H9 (cell line): ENCODE measurements around the gene KIF9. TPM values are rescaled to one million over a fixed set of nuclear protein-coding genes. Genes with fewer than 3 reads are reported as not detected.
A peak's percentile ranks its signal among the peaks of the same experiment; 100 is the strongest.

Experiments used
- DNase-seq: peaks from one replicate; pipeline ENCODE4 v3.0.0-alpha.2; 2017
- H2AFZ ChIP-seq: one replicate; pipeline ENCODE4 v1.6.1; 2013; ENCODE audit warnings: mild to moderate bottlenecking, low read length, control low read depth, moderate library complexity
- H2AK5ac ChIP-seq: 2 replicates; pipeline ENCODE4 v1.6.1; 2013; ENCODE audit warnings: low read length, control low read depth, mixed read lengths; ENCODE audit not compliant: insufficient read length
- H2BK120ac ChIP-seq: one replicate; pipeline ENCODE4 v1.6.1; 2013; ENCODE audit warnings: low read depth, mild to moderate bottlenecking, low read length, control low read depth, inconsistent platforms; ENCODE audit not compliant: poor library complexity, severe bottlenecking
- H2BK12ac ChIP-seq: 2 replicates; pipeline ENCODE4 v1.6.1; 2013; ENCODE audit warnings: low read length, control low read depth, mixed read lengths, low read depth; ENCODE audit not compliant: insufficient read length
- H2BK15ac ChIP-seq: 2 replicates; pipeline ENCODE4 v1.6.1; 2013; ENCODE audit warnings: low read depth, low read length, control low read depth
- H2BK20ac ChIP-seq: one replicate; pipeline ENCODE4 v1.6.1; 2013; ENCODE audit warnings: low read depth, mild to moderate bottlenecking, low read length, control low read depth, inconsistent platforms; ENCODE audit not compliant: poor library complexity, severe bottlenecking
- H2BK5ac ChIP-seq: 2 replicates; pipeline ENCODE4 v1.6.1; 2013; ENCODE audit warnings: low read length, control low read depth, mixed read lengths; ENCODE audit not compliant: insufficient read length
- H3K14ac ChIP-seq: 2 replicates; pipeline ENCODE4 v1.6.1; 2013; ENCODE audit warnings: low read length, control low read depth; ENCODE audit not compliant: insufficient read depth
- H3K18ac ChIP-seq: 2 replicates; pipeline ENCODE4 v1.6.1; 2013; ENCODE audit warnings: low read depth, mild to moderate bottlenecking, mixed read lengths, low read length, control low read depth; ENCODE audit not compliant: insufficient read length
- H3K23ac ChIP-seq: 2 replicates; pipeline ENCODE4 v1.6.1; 2013; ENCODE audit warnings: low read length, control low read depth, mixed read lengths, low read depth; ENCODE audit not compliant: insufficient read length
- H3K23me2 ChIP-seq: 2 replicates; pipeline ENCODE4 v1.6.1; 2013; ENCODE audit warnings: low read depth, mild to moderate bottlenecking, mixed read lengths, low read length, control low read depth; ENCODE audit not compliant: insufficient read length, poor library complexity, severe bottlenecking
- H3K27ac ChIP-seq: 2 replicates; pipeline ENCODE4 v1.5.1; 2013; ENCODE audit warnings: low read length, control low read depth, mixed read lengths, low read depth; ENCODE audit not compliant: insufficient read length
- H3K27me3 ChIP-seq: 2 replicates; pipeline ENCODE4 v1.6.1; 2013; ENCODE audit warnings: low read length, control low read depth, inconsistent platforms; ENCODE audit not compliant: insufficient read depth
- H3K4ac ChIP-seq: 2 replicates; pipeline ENCODE4 v1.6.1; 2013; ENCODE audit warnings: low read depth, mild to moderate bottlenecking, control low read depth, inconsistent platforms, low read length, moderate library complexity
- H3K4me1 ChIP-seq: 2 replicates; pipeline ENCODE4 v1.6.1; 2013; ENCODE audit warnings: low read length, control low read depth, inconsistent platforms; ENCODE audit not compliant: insufficient read depth
- H3K4me2 ChIP-seq: 2 replicates; pipeline ENCODE4 v1.6.1; 2013; ENCODE audit warnings: low read length, control low read depth, mixed read lengths; ENCODE audit not compliant: insufficient read length, insufficient read depth
- H3K56ac ChIP-seq: 2 replicates; pipeline ENCODE4 v1.6.1; 2013; ENCODE audit warnings: low read depth, mild to moderate bottlenecking, mixed read lengths, low read length, control low read depth; ENCODE audit not compliant: insufficient read length
- H3K79me1 ChIP-seq: 2 replicates; pipeline ENCODE4 v1.6.1; 2013; ENCODE audit warnings: low read depth, mild to moderate bottlenecking, moderate library complexity, low read length, control low read depth, inconsistent platforms; ENCODE audit not compliant: insufficient read depth, poor library complexity, severe bottlenecking
- H3K79me2 ChIP-seq: 2 replicates; pipeline ENCODE4 v1.6.1; 2013; ENCODE audit warnings: low read length, control low read depth, inconsistent platforms; ENCODE audit not compliant: insufficient read depth
- H3K9ac ChIP-seq: 2 replicates; pipeline ENCODE4 v1.6.1; 2013; ENCODE audit warnings: low read length, control low read depth, mixed read lengths; ENCODE audit not compliant: insufficient read length; ENCODE audit errors: extremely low read depth
- H3K9me3 ChIP-seq: one replicate; pipeline ENCODE4 v1.6.1; 2013; ENCODE audit warnings: low read depth, low read length, inconsistent platforms; ENCODE audit not compliant: control insufficient read depth
- H3T11ph ChIP-seq: one replicate; pipeline ENCODE4 v1.6.1; 2013; ENCODE audit warnings: mild to moderate bottlenecking, low read length, control low read depth, inconsistent platforms
- H4K20me1 ChIP-seq: one replicate; pipeline ENCODE4 v1.6.1; 2013; ENCODE audit not compliant: control insufficient read depth, insufficient read length, insufficient read depth
- H4K5ac ChIP-seq: 2 replicates; pipeline ENCODE4 v1.6.1; 2013; ENCODE audit warnings: low read depth, mild to moderate bottlenecking, mixed read lengths, low read length, control low read depth; ENCODE audit not compliant: insufficient read length
- H4K8ac ChIP-seq: replicated peaks from 2 replicates; pipeline ENCODE4 v1.6.1; 2013; ENCODE audit warnings: low read length, control low read depth, mixed read lengths, low read depth; ENCODE audit not compliant: insufficient read length
- H4K91ac ChIP-seq: 2 replicates; pipeline ENCODE4 v1.6.1; 2013; ENCODE audit warnings: low read depth, mild to moderate bottlenecking, moderate library complexity, mixed read lengths, low read length, control low read depth; ENCODE audit not compliant: insufficient read length
- H3K27ac Mint-ChIP-seq, 3 experiments: 2 replicates in 2 of 3; 3 replicates in 1 of 3; pipeline ENCODE4 v1.8.0; 2020 to 2021; ENCODE audit warnings: mixed read lengths in 3 of 3, mild to moderate bottlenecking in 1 of 3, moderate library complexity in 1 of 3
- H3K27me3 Mint-ChIP-seq: 2 replicates; pipeline ENCODE4 v1.8.0; 2021; ENCODE audit warnings: low read depth, mild to moderate bottlenecking, moderate library complexity, mixed read lengths
- H3K36me3 Mint-ChIP-seq, 3 experiments: 2 replicates in 2 of 3; 3 replicates in 1 of 3; pipeline ENCODE4 v1.8.0; 2020 to 2021; ENCODE audit warnings: low read depth in 3 of 3, mixed read lengths in 3 of 3; ENCODE audit not compliant: insufficient read depth in 1 of 3
- H3K4me1 Mint-ChIP-seq, 2 experiments: 2 replicates each; pipeline ENCODE4 v1.8.0; 2020; ENCODE audit warnings: mixed read lengths in 2 of 2
- H3K4me3 Mint-ChIP-seq, 2 experiments: 2 replicates in 1 of 2; 3 replicates in 1 of 2; pipeline ENCODE4 v1.8.0; 2020 to 2021; ENCODE audit warnings: mild to moderate bottlenecking in 2 of 2, mixed read lengths in 2 of 2, moderate library complexity in 1 of 2
- H3K9me3 Mint-ChIP-seq, 2 experiments: 2 replicates in 1 of 2; 3 replicates in 1 of 2; pipeline ENCODE4 v1.8.0; 2020; ENCODE audit warnings: mild to moderate bottlenecking in 2 of 2, mixed read lengths in 2 of 2, moderate library complexity in 1 of 2
- WGBS: extraction: QIAGEN DNeasy Blood & Tissue Kit; methylation state at CpG from one replicate; pipeline ENCODE4 v1.1.7; 2013; ENCODE audit warnings: missing lambda C conversion rate, low lambda C conversion rate, mixed read lengths; ENCODE audit not compliant: insufficient read length; ENCODE audit errors: extremely low coverage; 5-methylcytosine and 5-hydroxymethylcytosine counted together
- total RNA-seq: library from RNA; stranded (reverse); gene quantifications from 2 replicates; pipeline ENCODE4 v1.2.1, GENCODE V29; 2021
- TF ChIP-seq, protein P1 (sequence below): fragments of 200-600 bp; sonication (generic); conservative IDR thresholded peaks from 3 replicates; pipeline ENCODE4 v1.8.0; 2021; ENCODE audit warnings: antibody characterized with exemption, mild to moderate bottlenecking

The KIF9 gene
- total RNA-seq, 1 experiment from 2014 or later: 8.4 TPM

DNA sequence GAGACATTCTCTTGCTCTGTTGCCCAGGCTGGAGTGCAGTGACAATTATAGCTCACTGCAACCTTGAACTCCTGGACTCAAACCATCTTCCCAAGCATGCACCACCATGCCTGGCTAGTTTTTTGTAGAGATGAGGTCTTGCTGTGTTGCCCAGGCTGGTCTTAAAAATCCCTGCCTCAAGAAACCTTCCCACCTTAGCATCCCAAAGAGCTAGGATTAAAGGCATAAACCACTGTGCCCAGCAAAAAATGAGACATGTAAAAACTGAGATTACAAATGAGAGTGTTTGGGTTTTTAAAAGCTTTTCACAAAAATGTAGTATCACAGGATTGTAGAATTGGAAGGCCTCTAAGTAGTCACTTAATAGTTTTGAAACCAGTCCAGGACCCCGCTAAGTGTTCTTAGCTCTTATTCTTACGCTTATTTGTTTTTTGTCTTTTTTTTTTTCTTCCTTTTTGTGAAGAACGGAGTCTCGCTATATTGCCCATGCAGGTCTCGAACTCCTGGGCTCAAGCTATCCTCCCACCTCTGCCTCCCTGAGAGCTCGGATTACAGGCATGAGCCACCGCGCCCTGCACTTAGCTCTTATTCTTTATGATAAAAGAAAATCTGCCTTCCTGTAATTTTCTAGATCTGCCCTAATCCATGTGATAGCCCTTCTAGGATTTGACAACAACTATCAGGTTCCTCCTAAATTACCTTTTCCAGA is 31.6 kb upstream of the KIF9 start:
- H2BK20ac ChIP-seq: no peak overlapping the region
- H3K36me3 Mint-ChIP-seq: peaks cover 9 to 19% (median 12%) of the 10 kb centered on the region in 3 experiments; a peak in 6 of 7 replicates
- H2BK15ac ChIP-seq: no peak overlapping the region
- no peak overlapping the region for H3K18ac ChIP-seq
- no peak overlapping the region for H3T11ph ChIP-seq
- H2BK5ac ChIP-seq: no peak overlapping the region
- no peak overlapping the region for H3K56ac ChIP-seq
- WGBS: no CpG with 5 or more reads among the region's 8 CpGs
- H3K27me3 Mint-ChIP-seq: no peaks in the 10 kb centered on the region
- H3K27ac ChIP-seq: no peak overlapping the region
- no peak overlapping the region for H3K9ac ChIP-seq
- H2AFZ ChIP-seq: no peak overlapping the region
- H3K27me3 ChIP-seq: no peaks in the 10 kb centered on the region
- no peaks in the 10 kb centered on the region for H3K9me3 ChIP-seq
- peak overlapping the region in 1 of 3 experiments; percentile 58; a peak in 2 of 7 replicates for H3K27ac Mint-ChIP-seq
- no peak overlapping the region for H3K4ac ChIP-seq
- H3K4me1 Mint-ChIP-seq: peaks cover 5 to 8% of the 10 kb centered on the region in 2 experiments
- H2BK120ac ChIP-seq: no peak overlapping the region
- no peak for DNase-seq
- peaks cover 3% of the 10 kb centered on the region; the same call in 1 of the 2 replicates for H3K79me2 ChIP-seq
- H3K4me2 ChIP-seq: no peak overlapping the region
- H2BK12ac ChIP-seq: no peak overlapping the region
- H3K4me3 Mint-ChIP-seq: no peak overlapping the region
- H4K20me1 ChIP-seq: no peaks in the 10 kb centered on the region
- H3K79me1 ChIP-seq: no peaks in the 10 kb centered on the region
- H3K23me2 ChIP-seq: no peaks in the 10 kb centered on the region
- H4K8ac ChIP-seq: no peak overlapping the region
- TF ChIP-seq, protein P1, sequence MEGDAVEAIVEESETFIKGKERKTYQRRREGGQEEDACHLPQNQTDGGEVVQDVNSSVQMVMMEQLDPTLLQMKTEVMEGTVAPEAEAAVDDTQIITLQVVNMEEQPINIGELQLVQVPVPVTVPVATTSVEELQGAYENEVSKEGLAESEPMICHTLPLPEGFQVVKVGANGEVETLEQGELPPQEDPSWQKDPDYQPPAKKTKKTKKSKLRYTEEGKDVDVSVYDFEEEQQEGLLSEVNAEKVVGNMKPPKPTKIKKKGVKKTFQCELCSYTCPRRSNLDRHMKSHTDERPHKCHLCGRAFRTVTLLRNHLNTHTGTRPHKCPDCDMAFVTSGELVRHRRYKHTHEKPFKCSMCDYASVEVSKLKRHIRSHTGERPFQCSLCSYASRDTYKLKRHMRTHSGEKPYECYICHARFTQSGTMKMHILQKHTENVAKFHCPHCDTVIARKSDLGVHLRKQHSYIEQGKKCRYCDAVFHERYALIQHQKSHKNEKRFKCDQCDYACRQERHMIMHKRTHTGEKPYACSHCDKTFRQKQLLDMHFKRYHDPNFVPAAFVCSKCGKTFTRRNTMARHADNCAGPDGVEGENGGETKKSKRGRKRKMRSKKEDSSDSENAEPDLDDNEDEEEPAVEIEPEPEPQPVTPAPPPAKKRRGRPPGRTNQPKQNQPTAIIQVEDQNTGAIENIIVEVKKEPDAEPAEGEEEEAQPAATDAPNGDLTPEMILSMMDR: no peak
- no peak overlapping the region for H3K14ac ChIP-seq
- no peak overlapping the region for H4K91ac ChIP-seq
- H3K9me3 Mint-ChIP-seq: peaks cover 6% of the 10 kb centered on the region in 2 experiments; a peak in 4 of 5 replicates
- no peak overlapping the region for H3K23ac ChIP-seq
- H2AK5ac ChIP-seq: no peak overlapping the region
- H3K4me1 ChIP-seq: no peaks in the 10 kb centered on the region
- no peak overlapping the region for H4K5ac ChIP-seq
